Measurements from ENCODE around the gene KIF5C.

DNA sequence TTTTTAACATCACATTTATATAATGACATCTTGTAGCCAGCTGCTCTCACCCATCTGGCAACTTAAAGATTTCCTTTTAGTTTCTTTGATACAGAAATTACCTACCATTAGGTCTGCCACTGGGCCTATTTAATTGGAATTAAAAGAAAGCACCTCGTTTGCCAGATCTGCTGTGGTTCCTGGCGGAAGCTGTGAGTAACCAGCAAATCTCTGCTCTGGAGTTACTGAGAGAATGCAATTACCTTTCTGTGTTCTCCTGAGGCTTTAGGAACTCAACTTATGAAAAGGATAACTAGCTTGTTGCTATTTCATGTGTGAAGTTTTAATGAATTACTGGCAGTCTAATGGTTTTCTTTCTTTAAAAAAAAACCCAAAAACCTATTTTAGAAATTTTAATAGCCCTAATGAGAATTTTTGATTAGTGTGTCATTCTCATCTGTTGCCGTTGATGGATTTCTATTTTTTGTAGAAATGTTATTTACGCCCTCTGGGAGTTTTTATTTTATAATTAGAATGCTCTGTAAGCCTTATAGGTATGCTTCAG lies 93.8 kb downstream of the KIF5C start:
- no peak for TF ChIP-seq CTCF (conservative IDR thresholded peaks at IDR 0.05; ENCODE audit: low read length)
- TF ChIP-seq EZH2phosphoT487 (IDR thresholded peaks at IDR 0.05; ENCODE audit: borderline replicate concordance, low read depth, low read length): no peak

Data from OCI-LY7 (cell line).